DND-41 (cell line): Measurements from ENCODE around the gene ALAS1.

Experiments
- ATAC-seq: fragments of 200-7000 bp; cut with Tn5 transposase; 3 replicates; pipeline ENCODE4 v1.9.1; 2021; ENCODE audit warnings: low read depth; ENCODE audit not compliant: insufficient read depth
- DNase-seq: peaks from one replicate; pipeline ENCODE4 v3.0.0-alpha.2; 2020
- H2AFZ ChIP-seq: 2 replicates; pipeline ENCODE4 v1.6.0; 2012; ENCODE audit warnings: low read depth, low read length
- H3K27ac ChIP-seq: 2 replicates; pipeline ENCODE4 v1.5.1; 2012; ENCODE audit warnings: low read length, inconsistent platforms
- H3K27me3 ChIP-seq: fragments of 200-600 bp; sonication (generic); 2 replicates; pipeline ENCODE4 v1.6.0; 2012; ENCODE audit warnings: low read length, mild to moderate bottlenecking, inconsistent platforms; ENCODE audit not compliant: insufficient read depth, poor library complexity
- H3K36me3 ChIP-seq: 2 replicates; pipeline ENCODE4 v1.5.1; 2012; ENCODE audit warnings: low read length, inconsistent platforms; ENCODE audit not compliant: insufficient read depth
- H3K4me1 ChIP-seq: 2 replicates; pipeline ENCODE4 v1.5.1; 2012; ENCODE audit warnings: mild to moderate bottlenecking, low read length; ENCODE audit not compliant: insufficient read depth
- H3K4me2 ChIP-seq: 2 replicates; pipeline ENCODE4 v1.6.0; 2012; ENCODE audit warnings: mild to moderate bottlenecking, moderate library complexity, low read length, inconsistent platforms; ENCODE audit not compliant: insufficient read depth
- H3K4me3 ChIP-seq, 2 experiments: fragments of 200-600 bp in 1 of 2; shearing (Covaris generic) in 1 of 2; 2 replicates each; pipeline ENCODE4 v1.5.1; 2012 to 2016; ENCODE audit warnings: inconsistent platforms in 2 of 2, low read length in 2 of 2, mild to moderate bottlenecking in 2 of 2, low read depth in 1 of 2, moderate library complexity in 1 of 2
- H3K79me2 ChIP-seq: 2 replicates; pipeline ENCODE4 v1.6.0; 2012; ENCODE audit warnings: low read length, inconsistent platforms; ENCODE audit not compliant: insufficient read depth
- H3K9ac ChIP-seq: 2 replicates; pipeline ENCODE4 v1.6.0; 2012; ENCODE audit warnings: low read depth, mild to moderate bottlenecking, inconsistent platforms, low read length, moderate library complexity
- H3K9me3 ChIP-seq: 2 replicates; pipeline ENCODE4 v1.5.1; 2012; ENCODE audit warnings: low read length, moderate library complexity, mild to moderate bottlenecking, inconsistent platforms; ENCODE audit not compliant: insufficient read depth, severe bottlenecking
- H4K20me1 ChIP-seq: 2 replicates; pipeline ENCODE4 v1.6.0; 2012; ENCODE audit warnings: low read length; ENCODE audit not compliant: insufficient read depth
- EZH2 ChIP-seq: IDR thresholded peaks from 3 replicates; pipeline ENCODE4 v1.6.1; 2012; ENCODE audit warnings: borderline replicate concordance, low read depth, mild to moderate bottlenecking, moderate library complexity, low read length, inconsistent platforms; ENCODE audit not compliant: severe bottlenecking
- TF ChIP-seq, protein P1 (sequence below): IDR thresholded peaks from 2 replicates; pipeline ENCODE4 v1.5.1; 2012; ENCODE audit warnings: borderline replicate concordance, low read length, moderate library complexity, mild to moderate bottlenecking; ENCODE audit not compliant: poor library complexity, severe bottlenecking; ENCODE audit errors: extremely low read depth

ALAS1 gene

GRCh38 chr3:52246264-52246620 is 48.3 kb downstream of the ALAS1 start:
- H2AFZ ChIP-seq = peak overlapping the region; percentile 76
- no peaks in the 10 kb centered on the region for H3K79me2 ChIP-seq
- peaks cover 29% of the 10 kb centered on the region for H3K36me3 ChIP-seq
- peak overlapping the region; percentile 13 to 71; a peak in 3 of 4 replicates for H3K4me3 ChIP-seq
- H4K20me1 ChIP-seq = peaks cover 18% of the 10 kb centered on the region
- TF ChIP-seq EZH2 = no peak
- TF ChIP-seq, protein P1, sequence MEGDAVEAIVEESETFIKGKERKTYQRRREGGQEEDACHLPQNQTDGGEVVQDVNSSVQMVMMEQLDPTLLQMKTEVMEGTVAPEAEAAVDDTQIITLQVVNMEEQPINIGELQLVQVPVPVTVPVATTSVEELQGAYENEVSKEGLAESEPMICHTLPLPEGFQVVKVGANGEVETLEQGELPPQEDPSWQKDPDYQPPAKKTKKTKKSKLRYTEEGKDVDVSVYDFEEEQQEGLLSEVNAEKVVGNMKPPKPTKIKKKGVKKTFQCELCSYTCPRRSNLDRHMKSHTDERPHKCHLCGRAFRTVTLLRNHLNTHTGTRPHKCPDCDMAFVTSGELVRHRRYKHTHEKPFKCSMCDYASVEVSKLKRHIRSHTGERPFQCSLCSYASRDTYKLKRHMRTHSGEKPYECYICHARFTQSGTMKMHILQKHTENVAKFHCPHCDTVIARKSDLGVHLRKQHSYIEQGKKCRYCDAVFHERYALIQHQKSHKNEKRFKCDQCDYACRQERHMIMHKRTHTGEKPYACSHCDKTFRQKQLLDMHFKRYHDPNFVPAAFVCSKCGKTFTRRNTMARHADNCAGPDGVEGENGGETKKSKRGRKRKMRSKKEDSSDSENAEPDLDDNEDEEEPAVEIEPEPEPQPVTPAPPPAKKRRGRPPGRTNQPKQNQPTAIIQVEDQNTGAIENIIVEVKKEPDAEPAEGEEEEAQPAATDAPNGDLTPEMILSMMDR = no peak
- peak overlapping the region; percentile 63 for H3K9ac ChIP-seq
- no peaks in the 10 kb centered on the region for H3K9me3 ChIP-seq
- peak overlapping the region; percentile 89 for H3K4me2 ChIP-seq
- H3K27ac ChIP-seq = peak overlapping the region; percentile 65
- peaks cover 35% of the 10 kb centered on the region for H3K4me1 ChIP-seq
- H3K27me3 ChIP-seq = no peaks in the 10 kb centered on the region
- peak; percentile 15 for ATAC-seq
- no peak for DNase-seq

DNA sequence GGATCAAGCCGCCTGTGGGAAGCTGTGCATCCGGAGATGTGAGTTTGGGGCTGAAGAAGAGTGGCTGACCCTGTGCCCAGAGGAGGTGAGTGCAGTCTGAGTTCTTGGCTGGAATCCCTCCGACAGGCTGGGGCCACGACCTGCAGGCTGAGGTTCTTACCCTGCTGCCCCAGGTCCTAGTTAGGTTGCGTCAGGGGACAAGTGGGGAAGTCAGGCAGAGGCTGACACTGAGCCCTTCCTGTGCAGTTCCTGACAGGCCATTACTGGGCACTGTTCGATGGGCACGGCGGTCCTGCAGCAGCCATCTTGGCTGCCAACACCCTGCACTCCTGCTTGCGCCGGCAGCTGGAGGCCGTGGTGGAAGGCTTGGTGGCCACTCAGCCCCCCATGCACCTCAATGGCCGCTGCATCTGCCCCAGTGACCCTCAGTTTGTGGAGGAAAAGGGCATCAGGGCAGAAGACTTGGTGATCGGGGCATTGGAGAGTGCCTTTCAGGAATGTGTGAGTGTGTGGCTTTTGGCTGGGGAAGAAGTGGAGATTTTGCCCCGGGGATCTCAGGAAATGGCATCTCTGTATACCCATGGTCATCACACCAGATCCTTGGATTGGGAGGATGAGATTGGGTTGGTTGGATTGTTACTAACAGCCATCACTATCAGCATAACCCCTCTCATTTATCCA is 48.9 kb downstream of the ALAS1 start:
- DNase-seq (peak; percentile 5), ATAC-seq (no peak)
- Histone ChIP-seq H3K36me3 (peaks cover 35% of the 10 kb centered on the region), H3K27ac (peak overlapping the region; percentile 65; the same call in 1 of the 2 replicates), H4K20me1 (peaks cover 18% of the 10 kb centered on the region), H3K27me3 (no peaks in the 10 kb centered on the region), H3K9ac (peak overlapping the region; percentile 63), H2AFZ (no peak overlapping the region), H3K4me1 (peaks cover 35% of the 10 kb centered on the region), H3K4me3 (peak overlapping the region in 1 of 2 experiments; percentile 71; a peak in 2 of 4 replicates), H3K4me2 (peak overlapping the region; percentile 89), H3K9me3 (no peaks in the 10 kb centered on the region), H3K79me2 (no peaks in the 10 kb centered on the region)
- TF ChIP-seq EZH2 = no peak
- TF ChIP-seq, protein P1 = no peak

DNA sequence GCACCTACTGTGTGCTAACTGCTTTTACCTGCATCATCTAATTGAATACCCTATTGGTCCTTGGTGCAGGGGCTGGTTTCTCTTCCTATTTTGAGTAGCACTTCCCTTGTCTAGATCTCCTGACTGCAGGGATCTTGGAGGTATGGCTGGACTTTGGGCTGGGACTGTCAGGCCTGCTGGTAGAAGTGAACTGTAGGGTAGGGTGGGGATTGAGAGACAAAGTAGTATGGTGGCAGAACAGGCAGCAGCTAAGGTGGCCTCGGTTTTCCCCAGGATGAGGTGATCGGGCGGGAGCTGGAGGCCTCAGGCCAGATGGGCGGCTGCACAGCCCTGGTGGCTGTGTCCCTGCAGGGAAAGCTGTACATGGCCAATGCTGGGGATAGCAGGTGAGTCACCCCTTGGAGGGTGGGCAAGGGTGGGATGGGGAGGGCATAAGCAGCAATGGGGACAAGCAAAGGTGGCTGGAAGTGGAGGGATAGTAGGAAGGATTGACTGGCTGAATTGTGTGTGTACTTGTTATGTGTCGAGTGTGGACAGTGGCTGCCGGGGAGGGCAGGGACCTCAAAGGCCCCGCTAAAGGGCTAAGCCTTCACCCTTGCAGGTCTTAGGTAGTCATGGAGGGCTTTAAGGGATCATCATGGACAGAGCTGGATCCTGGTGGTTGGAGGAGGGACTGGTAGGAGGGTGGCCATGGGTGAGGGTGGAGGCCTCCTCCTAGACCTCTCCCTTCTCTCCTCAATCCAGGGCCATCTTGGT is 49.6 kb downstream of the ALAS1 start:
- peak overlapping the region in 1 of 2 experiments; percentile 71; a peak in 1 of 4 replicates for H3K4me3 ChIP-seq
- H3K4me1 ChIP-seq = peaks cover 35% of the 10 kb centered on the region
- H2AFZ ChIP-seq = no peak overlapping the region
- H3K27me3 ChIP-seq = no peaks in the 10 kb centered on the region
- TF ChIP-seq EZH2 = no peak
- TF ChIP-seq, protein P1 = no peak
- H3K4me2 ChIP-seq = peak overlapping the region; percentile 89; the same call in 1 of the 2 replicates
- DNase-seq (no peak), ATAC-seq (no peak)
- H3K27ac ChIP-seq = no peak overlapping the region
- no peak overlapping the region for H3K9ac ChIP-seq
- no peaks in the 10 kb centered on the region for H3K9me3 ChIP-seq
- no peaks in the 10 kb centered on the region for H3K79me2 ChIP-seq
- H4K20me1 ChIP-seq = peaks cover 18% of the 10 kb centered on the region
- H3K36me3 ChIP-seq = peaks cover 42% of the 10 kb centered on the region
